CD4-positive, alpha-beta T cell treated with Interleukin-2 at 100 ng/mL for 4 hours (primary cell): ENCODE data around the gene AFF1.
"Not testable (repeated sequence)": the region's sequence is repeated elsewhere in the genome, so short reads cannot be mapped to it uniquely, and the experiment has no call there.

Experiments used
- DNase-seq: peaks from one replicate; pipeline ENCODE4 v3.0.0-alpha.2; 2020; ENCODE audit warnings: low spot score

The AFF1 gene

GRCh38 chr4:87116231-87116630, 181.4 kb downstream of the AFF1 start:
- no peak for DNase-seq

- DNase-seq, result no peak
Measured at GRCh38 chr4:87117051-87117731, 182.4 kb downstream of the AFF1 start.

GRCh38 chr4:87117732-87118075, 182.9 kb downstream of the AFF1 start:
- DNase-seq, result no peak

GRCh38 chr4:87118421-87118820, 183.6 kb downstream of the AFF1 start:
- no peak for DNase-seq

GRCh38 chr4:87118826-87119225, 184.0 kb downstream of the AFF1 start:
- DNase-seq, result no peak

GRCh38 chr4:87120010-87120409, 185.2 kb downstream of the AFF1 start:
- DNase-seq, result no peak

- DNase-seq, result no peak
Measured at GRCh38 chr4:87120411-87121162, 185.8 kb downstream of the AFF1 start.

- no peak for DNase-seq
Measured at GRCh38 chr4:87121341-87122065, 186.7 kb downstream of the AFF1 start.

- no peak for DNase-seq
Measured at GRCh38 chr4:87122252-87122651, 187.4 kb downstream of the AFF1 start.

GRCh38 chr4:87126056-87126455, 191.2 kb downstream of the AFF1 start:
- no peak for DNase-seq

GRCh38 chr4:87128006-87128705, 193.3 kb downstream of the AFF1 start:
- no peak for DNase-seq

GRCh38 chr4:87129681-87130080, 194.9 kb downstream of the AFF1 start:
- DNase-seq, result no peak

GRCh38 chr4:87130985-87131703, 196.3 kb downstream of the AFF1 start:
- DNase-seq, result no peak

GRCh38 chr4:87132035-87132434, 197.2 kb downstream of the AFF1 start:
- DNase-seq, result no peak

- no peak for DNase-seq
Measured at GRCh38 chr4:87133183-87133582, 198.4 kb downstream of the AFF1 start.

GRCh38 chr4:87134122-87134521, 199.3 kb downstream of the AFF1 start:
- DNase-seq, result no peak

- no peak for DNase-seq
Measured at GRCh38 chr4:87141428-87141827, 206.6 kb downstream of the AFF1 start.

- no peak for DNase-seq
Measured at GRCh38 chr4:87144356-87144755, 209.5 kb downstream of the AFF1 start.

- not testable (repeated sequence) for DNase-seq
Measured at GRCh38 chr4:87145934-87146333, 211.1 kb downstream of the AFF1 start.

GRCh38 chr4:87147116-87147515, 212.3 kb downstream of the AFF1 start:
- DNase-seq, result no peak

- DNase-seq, result peak; percentile 81
Measured at GRCh38 chr4:87150498-87151261, 215.9 kb downstream of the AFF1 start.
